ENCODE results near the gene SSRP1.
"Not testable (repeated sequence)": the region's sequence is repeated elsewhere in the genome, so short reads cannot be mapped to it uniquely, and the experiment has no call there.

The SSRP1 gene

DNA sequence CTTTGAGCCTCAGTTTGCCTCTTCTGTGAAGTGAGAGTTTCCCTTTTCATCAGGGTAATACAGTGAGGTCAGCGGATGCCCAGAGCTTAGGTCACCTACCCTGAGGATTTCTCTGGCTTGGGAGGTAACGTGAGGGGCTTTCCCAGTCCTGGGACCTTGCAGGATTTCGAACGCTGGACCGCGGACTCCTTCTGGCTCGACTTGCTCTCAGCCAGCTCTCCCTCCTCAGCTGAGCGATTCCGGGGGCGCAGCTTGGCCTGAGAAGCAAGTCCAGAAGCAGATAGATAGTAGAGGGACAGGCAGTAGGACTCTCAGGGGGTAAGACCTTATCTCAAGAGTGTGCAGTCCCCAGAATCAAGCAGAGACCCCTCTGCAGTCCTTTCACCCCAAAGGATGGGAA lies 34.9 kb downstream of the SSRP1 start:
- DNase-seq (ENCODE audit: low spot score), result no peak

DNA sequence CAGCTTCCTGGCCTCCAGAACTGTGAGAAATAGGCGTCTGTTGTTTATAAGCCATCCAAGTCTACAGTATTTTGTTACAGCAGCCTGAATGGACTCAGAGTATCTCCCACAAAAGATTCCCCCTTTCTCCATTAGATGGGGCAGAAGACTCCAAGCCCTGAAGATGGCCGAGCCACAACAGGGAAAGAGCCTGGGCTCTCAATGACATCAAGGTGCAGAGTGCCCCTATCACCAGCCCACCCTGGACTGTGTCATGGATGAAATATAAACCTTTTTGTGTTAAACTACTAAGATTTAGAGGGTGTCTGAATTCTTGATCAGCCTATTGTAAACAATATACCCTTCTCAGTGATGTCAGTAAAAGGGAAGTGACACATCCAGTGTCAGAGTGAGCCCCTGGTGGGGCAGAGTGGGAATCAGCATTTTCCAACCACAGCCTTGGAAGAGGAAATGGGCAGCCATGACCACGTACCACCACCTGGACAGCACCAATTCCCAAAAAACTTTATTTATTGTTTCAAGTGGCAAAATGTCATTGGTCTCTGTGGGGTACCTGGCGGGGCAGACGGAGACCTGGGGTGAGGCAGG lies 36.4 kb downstream of the SSRP1 start:
- DNase-seq (ENCODE audit: low spot score), result no peak

DNA sequence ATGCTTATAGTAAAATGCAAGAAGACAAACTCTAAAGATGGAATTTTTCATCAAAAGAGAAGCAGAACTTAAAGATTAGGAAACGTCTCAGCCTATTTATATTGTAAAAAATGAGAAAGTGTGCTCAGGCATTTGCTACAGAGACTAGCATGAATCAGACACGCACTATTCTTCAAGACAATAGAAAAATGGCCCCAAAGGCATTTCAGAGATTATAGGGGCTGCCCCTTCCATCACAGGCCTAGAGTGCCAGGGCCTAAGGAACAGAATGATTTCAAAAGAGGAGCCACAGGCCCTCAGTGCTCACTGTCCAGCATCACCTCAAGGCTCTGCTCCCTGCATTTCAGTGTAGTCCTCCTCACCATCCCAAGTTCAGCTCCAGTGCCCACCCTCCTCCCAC lies 38.5 kb downstream of the SSRP1 start:
- no peak for DNase-seq (ENCODE audit: low spot score)

DNA sequence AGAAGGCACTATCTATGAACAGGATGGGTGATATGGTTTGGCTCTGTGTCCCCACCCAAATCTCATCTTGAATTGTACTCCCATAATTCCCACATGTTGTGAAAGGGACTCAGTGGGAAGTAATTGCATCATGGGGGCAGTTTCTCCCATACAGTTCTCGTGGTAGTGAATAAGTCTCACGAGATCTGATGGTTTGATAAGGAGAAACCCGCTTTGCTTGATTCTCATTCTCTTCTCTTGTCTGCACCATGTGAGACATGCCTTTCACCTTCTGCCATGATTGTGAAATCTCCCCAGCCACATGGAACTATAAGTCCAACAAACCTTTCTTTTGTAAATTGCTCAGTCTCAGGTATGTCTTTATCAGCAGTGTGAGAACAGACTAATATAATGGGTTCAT lies 39.5 kb downstream of the SSRP1 start:
- DNase-seq (ENCODE audit: low spot score), result not testable (repeated sequence)

DNA sequence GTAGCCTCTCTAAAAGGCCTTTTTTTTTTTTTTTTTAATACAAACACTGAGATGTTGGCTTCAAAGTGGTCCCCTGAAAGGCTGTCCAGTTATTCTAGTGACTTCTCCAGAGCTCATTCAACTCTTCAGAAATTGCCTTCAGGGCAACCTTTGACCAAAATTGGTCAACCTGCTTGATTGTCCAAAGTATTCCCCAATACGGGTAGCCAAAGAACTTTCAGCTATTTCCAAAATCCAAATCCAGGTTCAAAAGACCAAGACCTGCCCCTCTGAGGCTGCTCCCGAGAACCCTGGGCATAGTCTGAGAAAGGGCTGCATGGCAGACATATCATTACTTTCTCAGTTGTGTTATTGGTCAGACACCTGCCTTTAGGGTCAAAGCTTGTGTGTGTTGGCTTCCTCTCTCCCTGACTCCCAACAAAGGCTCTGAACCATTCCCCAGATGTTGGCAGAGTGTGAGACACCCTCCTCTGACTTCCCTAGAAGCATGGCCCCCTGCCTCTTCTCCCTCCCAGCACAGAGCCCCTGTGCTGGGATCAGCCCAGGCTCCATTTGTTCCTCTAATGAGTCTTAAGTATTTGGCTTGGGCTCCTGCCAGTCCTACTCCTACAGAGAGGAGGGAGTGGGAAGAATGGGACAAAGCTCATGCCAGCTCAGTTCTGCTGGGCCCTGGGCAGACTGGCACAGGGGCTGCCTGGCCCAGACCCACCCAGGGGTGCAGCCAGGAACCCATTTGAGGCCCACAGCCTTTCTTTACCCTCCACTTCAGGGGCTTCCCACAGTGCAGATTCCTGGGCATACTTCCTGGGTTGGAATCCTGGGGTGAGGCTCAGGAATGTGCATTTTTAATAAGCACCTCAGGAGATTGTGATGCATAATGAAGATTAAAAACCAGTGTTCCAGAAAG lies 41.2 kb downstream of the SSRP1 start:
- DNase-seq (ENCODE audit: low spot score), result no peak

DNA sequence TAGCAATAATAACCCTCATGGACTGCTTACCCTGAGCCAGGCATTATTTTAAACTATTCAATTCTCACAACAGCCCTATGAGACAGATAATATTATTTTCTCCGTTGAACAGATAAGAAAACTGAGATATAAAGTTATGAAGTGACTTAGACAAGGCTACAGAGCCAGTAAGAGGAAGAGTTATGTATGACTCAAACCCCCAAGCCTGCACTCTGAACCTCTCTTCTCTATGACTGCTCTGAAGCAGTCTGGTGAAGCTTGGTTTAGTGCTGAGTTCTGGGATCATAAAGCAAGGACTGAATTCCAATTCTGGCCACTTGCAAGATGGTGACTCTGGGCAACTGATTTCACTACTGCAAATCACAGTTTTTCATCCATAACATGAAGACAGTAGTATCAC lies 45.4 kb downstream of the SSRP1 start:
- peak; percentile 55 for DNase-seq (ENCODE audit: low spot score)

DNA sequence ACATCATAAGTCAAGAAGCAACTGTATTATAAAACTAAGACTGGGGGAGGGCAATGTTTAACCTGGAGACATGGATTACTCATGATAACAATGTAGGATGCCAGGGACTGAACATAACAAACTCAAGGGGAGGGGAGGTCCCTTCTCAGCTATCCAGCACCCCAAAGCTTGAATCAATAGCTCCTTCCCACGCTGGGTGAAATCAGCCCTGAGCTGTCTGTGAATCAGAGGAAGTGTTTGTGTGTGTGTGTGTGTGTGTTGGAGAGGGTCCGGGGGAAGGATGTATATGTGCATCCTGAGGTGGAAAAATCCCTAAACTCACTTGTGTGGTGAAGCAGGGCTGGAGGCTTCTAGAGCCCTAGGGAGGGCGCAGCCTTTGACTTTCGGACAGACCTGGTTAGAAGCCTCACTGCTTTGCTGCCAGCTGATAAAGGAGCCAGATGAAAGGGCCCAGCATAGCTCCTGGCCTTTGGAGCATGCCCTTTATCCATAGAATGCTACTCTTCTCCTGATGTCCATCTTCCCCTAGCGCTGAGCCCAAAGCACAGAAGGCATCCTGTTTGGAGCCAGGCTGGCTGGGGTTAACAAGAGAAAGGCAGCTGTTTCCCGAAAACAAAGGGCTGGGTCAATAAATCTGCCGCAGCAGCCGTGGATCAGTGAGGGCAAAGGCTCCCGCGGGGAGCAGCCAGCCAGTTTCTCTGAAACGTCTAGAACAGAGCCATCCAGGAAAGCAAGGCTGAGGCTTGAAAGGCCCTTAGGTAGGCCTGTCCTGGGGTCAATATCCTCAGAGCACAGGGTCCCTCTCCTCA lies 46.7 kb downstream of the SSRP1 start:
- DNase-seq (ENCODE audit: low spot score), result peak; percentile 96

DNA sequence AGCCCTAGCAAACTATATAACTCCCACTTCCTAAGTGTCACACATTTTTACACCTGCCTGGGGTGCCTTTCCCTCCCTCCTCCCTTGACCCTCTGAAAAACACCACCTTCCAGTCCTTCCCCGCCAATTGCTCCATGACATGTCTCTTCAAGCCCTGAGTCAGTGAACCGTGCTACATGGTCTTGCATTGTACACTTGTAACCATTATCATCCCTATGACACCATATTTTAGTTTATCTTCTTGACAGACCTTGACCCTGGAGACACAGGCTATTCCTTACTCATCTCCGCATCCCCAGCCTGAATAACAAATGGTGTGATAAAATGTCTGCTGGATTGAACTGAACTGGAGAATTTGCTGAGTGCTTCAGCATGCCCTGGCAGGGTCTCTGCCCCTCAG lies 47.8 kb downstream of the SSRP1 start:
- no peak for DNase-seq (ENCODE audit: low spot score)

DNA sequence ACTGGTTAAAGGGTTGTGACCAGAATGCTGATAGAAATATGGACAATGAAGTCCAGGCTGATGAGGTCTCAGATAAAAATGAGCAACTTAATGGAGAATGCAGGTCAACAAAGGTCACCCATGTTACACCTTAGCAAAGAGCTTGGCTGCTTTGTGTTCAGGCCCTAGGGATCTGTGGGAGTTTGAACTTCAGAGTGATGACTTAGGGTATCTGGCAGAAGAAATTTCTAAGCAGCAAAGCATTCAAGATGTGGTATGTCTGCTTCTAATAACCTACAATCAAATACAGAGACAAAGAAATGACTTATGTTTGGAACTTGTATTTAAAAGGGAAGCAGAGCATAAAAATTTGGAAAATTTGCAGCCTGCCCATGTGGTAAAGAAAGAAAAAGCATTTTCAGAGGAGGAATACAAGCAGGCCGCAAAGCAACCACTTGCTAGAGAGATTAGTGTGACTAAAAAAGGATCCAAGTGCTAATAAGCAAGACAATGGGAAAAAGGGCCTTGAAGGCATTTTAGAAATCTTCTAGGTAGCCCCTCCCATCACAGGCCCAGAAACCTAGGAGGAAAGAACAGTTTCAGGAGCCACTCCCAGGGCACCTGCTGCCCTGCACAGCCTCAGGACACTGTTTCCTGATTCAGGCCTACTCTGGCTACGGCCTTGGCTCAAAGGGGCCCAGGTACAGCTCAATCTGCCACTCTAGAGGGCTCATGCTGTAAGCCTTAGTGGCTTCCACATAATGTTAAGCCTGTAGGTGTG lies 52.3 kb downstream of the SSRP1 start:
- no peak for DNase-seq (ENCODE audit: low spot score)

DNA sequence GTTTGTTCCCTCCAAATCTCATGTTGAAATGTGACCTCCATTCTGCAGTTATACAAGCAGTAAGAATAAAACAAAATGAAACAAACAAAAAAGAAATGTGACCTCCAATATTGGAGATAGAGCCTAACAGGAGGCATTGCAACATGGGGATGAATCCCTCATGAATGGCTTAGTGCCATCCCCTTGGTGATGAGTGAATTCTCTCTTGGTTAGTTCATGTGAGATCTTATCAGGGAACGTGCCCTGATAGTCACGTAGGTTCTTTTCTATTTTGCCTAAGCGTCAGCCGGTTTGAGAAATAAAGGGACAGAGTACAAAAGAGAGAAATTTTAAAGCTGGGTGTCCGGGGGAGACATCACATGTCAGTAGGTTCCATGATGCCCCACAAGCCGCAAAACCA lies 54.1 kb downstream of the SSRP1 start:
- DNase-seq (ENCODE audit: low spot score), result not testable (repeated sequence)

DNA sequence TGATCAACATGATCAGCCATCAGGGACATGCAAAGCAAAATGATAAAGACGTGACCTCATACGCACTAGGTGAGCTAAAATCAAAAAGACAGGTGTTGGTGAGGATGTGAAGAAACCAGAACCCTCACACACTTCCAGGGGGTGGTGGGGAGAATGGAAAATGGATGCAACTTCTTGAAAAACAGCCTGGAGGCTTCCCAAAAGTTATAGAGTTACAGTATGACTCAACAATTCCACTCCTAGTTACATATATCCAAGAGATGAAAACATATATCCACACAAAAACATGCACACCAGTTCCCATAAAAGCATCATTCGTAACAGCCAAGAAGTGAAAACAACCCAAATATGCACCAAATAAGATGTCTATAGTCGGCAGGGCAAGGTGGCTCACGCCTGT lies 56.6 kb downstream of the SSRP1 start:
- no peak for DNase-seq (ENCODE audit: low spot score)

DNA sequence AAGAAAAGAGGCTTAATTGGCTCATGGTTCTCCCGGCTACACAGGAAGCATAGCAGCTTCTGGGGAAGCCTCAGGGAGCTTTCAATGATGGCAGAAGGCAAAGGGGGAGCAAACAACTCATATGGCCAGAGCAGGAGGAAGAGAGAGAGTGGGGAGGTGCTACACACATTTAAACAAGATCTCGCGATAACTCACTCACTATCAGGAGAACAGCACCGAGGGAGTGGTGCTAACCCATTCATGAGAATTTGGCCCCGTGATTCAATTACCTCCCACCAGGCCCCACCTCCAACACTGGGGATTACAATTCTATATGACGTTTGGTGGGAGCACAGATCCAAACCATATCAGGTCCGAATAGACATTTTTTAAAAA lies 57.0 kb downstream of the SSRP1 start:
- no peak for DNase-seq (ENCODE audit: low spot score)

DNA sequence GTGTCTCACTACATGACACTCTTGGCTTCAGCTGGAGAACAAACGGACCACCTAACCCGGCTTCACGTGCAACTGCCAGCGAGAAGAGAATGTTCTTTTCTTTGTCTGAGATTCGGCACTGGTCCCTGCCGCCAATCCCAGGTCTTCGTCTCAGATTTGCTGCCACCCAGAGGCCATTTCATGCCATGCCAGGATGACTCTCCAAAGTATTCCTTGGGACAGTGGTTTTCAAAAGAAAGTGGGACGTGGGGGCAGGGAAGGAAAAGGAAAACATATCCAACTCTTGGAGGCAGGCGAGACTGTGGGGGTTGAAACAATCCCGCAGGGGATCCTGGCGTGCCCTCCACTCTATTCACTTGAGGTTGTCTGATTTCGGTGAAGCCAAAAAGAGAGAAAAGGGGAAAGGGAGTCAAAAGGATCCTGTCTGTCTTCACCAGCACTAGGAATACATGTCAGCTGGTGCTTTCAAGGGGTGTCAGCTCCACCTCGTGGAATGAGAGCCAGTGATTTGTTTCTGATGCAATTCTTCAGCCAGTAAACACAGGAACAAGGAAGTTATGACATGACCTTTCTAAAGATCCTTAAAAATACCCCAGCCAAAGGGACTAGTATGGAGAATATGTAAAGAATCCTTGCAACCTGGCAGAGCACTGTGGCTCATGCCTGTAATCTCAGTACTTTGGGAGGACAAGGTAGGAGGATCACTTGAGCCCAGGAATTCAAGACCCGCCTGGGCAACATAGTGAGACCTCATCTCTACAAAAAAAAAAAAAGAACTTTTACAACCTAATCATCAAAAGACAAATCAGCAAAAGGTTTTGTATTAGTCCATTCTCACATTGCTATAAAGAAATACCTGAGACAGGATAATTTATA lies 57.6 kb downstream of the SSRP1 start:
- DNase-seq (ENCODE audit: low spot score), result peak; percentile 84

DNA sequence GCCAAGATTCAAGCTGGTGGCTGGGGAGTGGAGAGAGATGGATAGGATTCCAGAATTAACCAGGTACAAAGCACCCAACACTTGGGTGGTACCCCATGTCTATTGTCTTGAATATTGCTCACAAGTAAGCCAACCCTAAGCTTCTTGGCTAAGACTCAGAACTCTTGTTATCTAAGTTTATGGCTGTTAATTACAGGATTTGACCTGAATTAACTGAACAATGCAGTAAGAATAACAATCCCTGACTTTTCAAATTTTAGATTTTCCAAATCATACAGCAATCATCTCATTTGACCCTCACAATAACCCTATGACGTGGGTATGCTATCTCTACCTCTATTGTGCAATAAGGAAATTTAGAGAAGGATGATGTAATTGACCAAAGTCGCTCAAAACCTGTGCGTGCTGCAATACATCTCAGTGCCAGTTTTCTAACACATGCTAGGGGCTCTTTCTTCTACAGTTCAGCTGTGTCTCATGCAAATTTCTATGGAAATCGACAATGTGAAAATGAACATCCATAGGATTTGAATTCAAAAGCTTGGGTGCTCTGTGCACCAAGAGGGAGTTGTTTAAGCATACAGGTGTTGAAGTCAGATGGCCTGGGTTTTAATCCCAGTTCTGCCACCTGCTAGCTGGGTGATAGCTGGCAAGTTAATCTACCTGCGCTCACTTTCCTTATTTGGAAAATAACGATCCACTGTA lies 58.6 kb downstream of the SSRP1 start:
- DNase-seq (ENCODE audit: low spot score), result no peak

DNA sequence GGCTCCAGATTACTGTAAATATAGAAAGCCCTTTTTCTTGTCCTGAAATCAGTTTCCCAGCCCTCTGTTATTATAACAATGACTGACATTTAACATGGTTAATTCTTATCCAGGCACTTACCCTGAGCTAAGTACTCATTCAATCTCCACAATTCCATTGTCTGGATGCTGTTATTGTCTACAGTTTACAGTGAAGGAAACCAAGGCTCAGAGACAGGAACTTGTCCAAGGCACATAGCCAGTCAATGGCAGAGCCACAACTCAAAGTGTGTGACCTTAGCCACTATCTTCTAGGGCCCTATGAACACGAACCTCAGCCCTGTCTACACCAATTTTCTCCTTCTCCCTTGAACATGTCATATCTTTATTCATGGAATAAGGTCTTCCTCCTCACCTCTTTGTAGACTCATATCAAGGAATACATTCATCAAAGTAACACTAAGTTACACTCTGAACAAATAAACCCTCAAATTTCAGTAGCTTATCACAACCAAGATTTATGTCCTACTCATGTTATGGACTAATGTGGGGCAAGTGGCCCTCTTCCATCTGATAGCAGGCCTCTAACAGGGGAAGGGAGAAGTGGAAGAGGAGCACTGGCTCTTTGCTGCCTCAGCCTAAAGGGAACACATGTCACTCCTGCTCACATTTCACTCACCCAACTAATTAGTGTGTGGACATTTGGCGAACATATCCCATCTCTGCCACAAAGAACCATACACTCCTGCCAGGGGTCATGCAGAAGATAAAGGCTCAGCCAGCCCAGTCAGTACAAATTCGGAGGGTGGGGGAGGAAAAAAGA lies 59.3 kb downstream of the SSRP1 start:
- DNase-seq (ENCODE audit: low spot score), result no peak
